H1 (cell line): ENCODE measurements around the gene OSBPL6. TPM values are rescaled to one million over a fixed set of nuclear protein-coding genes. Genes with fewer than 3 reads are reported as not detected.

Source experiments
- CTCF ChIA-PET: fragments of 300-600 bp; sonication (Branson Sonifier 250); formaldehyde crosslinking; loops from one replicate; lab custom pipeline; 2021; ENCODE audit not compliant: partially characterized antibody; lab: Charles Lee
- POLR2A ChIA-PET: fragments of 300-600 bp; sonication (Branson Sonifier 250); formaldehyde crosslinking; loops from one replicate; lab custom pipeline; 2021; ENCODE audit warnings: inconsistent platforms; ENCODE audit not compliant: partially characterized antibody; lab: Charles Lee
- DNase-seq, 2 experiments: peaks; one replicate each; pipeline versions ENCODE4 v3.0.0 to v3.0.0-alpha.2; 2010 to 2022; ENCODE audit warnings: low spot score in 2 of 2, low read depth in 1 of 2, mixed read lengths in 1 of 2
- FAIRE-seq: peaks from 2 replicates; lab custom pipeline; 2011; peaks lifted over from hg19 to GRCh38; lab: Jason Lieb, UNC
- H2AFZ ChIP-seq: 2 replicates; pipeline ENCODE4 v1.8.1; 2012; ENCODE audit warnings: low read length, inconsistent platforms
- H2AK5ac ChIP-seq: 2 replicates; pipeline ENCODE4 v1.6.1; 2013; ENCODE audit warnings: low read depth, low read length
- H2BK120ac ChIP-seq: replicated peaks from 2 replicates; pipeline ENCODE3; 2013; ENCODE audit warnings: low read depth, low read length, inconsistent platforms
- H2BK12ac ChIP-seq: 2 replicates; pipeline ENCODE4 v1.6.1; 2013; ENCODE audit warnings: low read depth, low read length
- H2BK15ac ChIP-seq: 2 replicates; pipeline ENCODE4 v1.6.1; 2013; ENCODE audit warnings: low read length
- H2BK20ac ChIP-seq: 2 replicates; pipeline ENCODE4 v1.6.1; 2013; ENCODE audit warnings: low read length
- H2BK5ac ChIP-seq: 2 replicates; pipeline ENCODE4 v1.6.1; 2013; ENCODE audit warnings: low read depth, low read length
- H3K14ac ChIP-seq: 2 replicates; pipeline ENCODE4 v1.6.1; 2013; ENCODE audit warnings: inconsistent platforms; ENCODE audit not compliant: insufficient read length
- H3K18ac ChIP-seq: 2 replicates; pipeline ENCODE4 v1.6.1; 2013; ENCODE audit warnings: low read length; ENCODE audit errors: extremely low read depth
- H3K23ac ChIP-seq: 2 replicates; pipeline ENCODE4 v1.6.1; 2013; ENCODE audit warnings: inconsistent platforms; ENCODE audit not compliant: insufficient read length
- H3K23me2 ChIP-seq: 2 replicates; pipeline ENCODE4 v1.6.1; 2013; ENCODE audit warnings: low read depth, low read length
- H3K27ac ChIP-seq: 2 replicates; pipeline ENCODE4 v1.6.1; 2011; ENCODE audit warnings: low read depth, low read length, inconsistent platforms
- H3K27me3 ChIP-seq, 4 experiments: replicated peaks in 1 of 4; 1 replicate in 1 of 4; 2 replicates in 3 of 4; pipeline versions ENCODE4 v1.6.1 to v1.8.1; 2011 to 2013; ENCODE audit warnings: low read length in 3 of 4, mild to moderate bottlenecking in 3 of 4, inconsistent platforms in 2 of 4, mixed read lengths in 2 of 4, moderate library complexity in 1 of 4; ENCODE audit not compliant: control insufficient read depth in 3 of 4, insufficient read depth in 3 of 4; ENCODE audit errors: extremely low read depth in 1 of 4
- H3K36me3 ChIP-seq, 4 experiments: 2 replicates each; pipeline versions ENCODE4 v1.6.1 to v1.8.1; 2011 to 2013; ENCODE audit warnings: mild to moderate bottlenecking in 4 of 4, low read length in 3 of 4, moderate library complexity in 2 of 4, control low read depth in 1 of 4, inconsistent platforms in 1 of 4; ENCODE audit not compliant: insufficient read depth in 4 of 4, control insufficient read depth in 2 of 4
- H3K4ac ChIP-seq: replicated peaks from 2 replicates; pipeline ENCODE3; 2013; ENCODE audit warnings: low read length, low read depth, mixed read lengths, inconsistent platforms; ENCODE audit not compliant: insufficient read length
- H3K4me1 ChIP-seq, 4 experiments: replicated peaks in 1 of 4; 1 replicate in 1 of 4; 2 replicates in 3 of 4; pipeline versions ENCODE4 v1.6.1 to v1.8.1; 2011 to 2013; ENCODE audit warnings: low read length in 3 of 4, inconsistent platforms in 2 of 4, mixed read lengths in 1 of 4; ENCODE audit not compliant: insufficient read depth in 4 of 4, control insufficient read depth in 3 of 4
- H3K4me2 ChIP-seq, 2 experiments: 2 replicates each; pipeline versions ENCODE4 v1.6.1 to v1.8.1; 2011 to 2013; ENCODE audit warnings: low read depth in 2 of 2, low read length in 2 of 2, control low read depth in 1 of 2, inconsistent platforms in 1 of 2, mild to moderate bottlenecking in 1 of 2; ENCODE audit not compliant: insufficient read depth in 1 of 2
- H3K4me3 ChIP-seq, 4 experiments: fragments of 200-600, 300-600 bp in 1 of 4; sonication (generic), shearing (Covaris generic), sonication (Bioruptor Twin) in 1 of 4; 2 replicates each; pipeline versions ENCODE4 v1.5.1 to v1.8.1; 2011 to 2016; ENCODE audit warnings: low read length in 4 of 4, low read depth in 3 of 4, control low read depth in 2 of 4, inconsistent platforms in 2 of 4, mild to moderate bottlenecking in 2 of 4, mixed read lengths in 1 of 4, moderate library complexity in 1 of 4; ENCODE audit not compliant: insufficient read depth in 2 of 4; ENCODE audit errors: extremely low read depth in 1 of 4
- H3K56ac ChIP-seq: replicated peaks from 2 replicates; pipeline ENCODE3; 2013; ENCODE audit warnings: low read depth, mild to moderate bottlenecking, mixed read lengths, low read length, inconsistent platforms; ENCODE audit not compliant: insufficient read length
- H3K79me1 ChIP-seq: 2 replicates; pipeline ENCODE4 v1.6.1; 2013; ENCODE audit warnings: low read depth, low read length, control low read depth
- H3K79me2 ChIP-seq, 2 experiments: 2 replicates each; pipeline versions ENCODE4 v1.6.1 to v1.8.1; 2012 to 2013; ENCODE audit warnings: low read length in 2 of 2, mild to moderate bottlenecking in 2 of 2, inconsistent platforms in 1 of 2; ENCODE audit not compliant: insufficient read depth in 2 of 2, control insufficient read depth in 1 of 2
- H3K9ac ChIP-seq, 4 experiments: replicated peaks in 1 of 4; 1 replicate in 1 of 4; 2 replicates in 3 of 4; pipeline versions ENCODE4 v1.6.1 to v1.8.1; 2011 to 2013; ENCODE audit warnings: low read depth in 3 of 4, low read length in 3 of 4, control low read depth in 2 of 4, mild to moderate bottlenecking in 2 of 4, moderate library complexity in 2 of 4, inconsistent platforms in 1 of 4; ENCODE audit errors: extremely low read depth in 1 of 4
- H3K9me3 ChIP-seq, 2 experiments: 2 replicates each; pipeline versions ENCODE4 v1.6.1 to v1.8.1; 2012 to 2013; ENCODE audit warnings: mild to moderate bottlenecking in 2 of 2, moderate library complexity in 2 of 2, control low read depth in 1 of 2, inconsistent platforms in 1 of 2, low read depth in 1 of 2, low read length in 1 of 2, mixed read lengths in 1 of 2; ENCODE audit not compliant: insufficient read depth in 2 of 2
- H4K20me1 ChIP-seq, 2 experiments: replicated peaks in 1 of 2; 2 replicates each; pipeline versions ENCODE3 to v1.8.1; 2011 to 2013; ENCODE audit warnings: inconsistent platforms in 2 of 2, low read length in 2 of 2, mild to moderate bottlenecking in 1 of 2; ENCODE audit not compliant: insufficient read depth in 2 of 2, control insufficient read depth in 1 of 2
- H4K5ac ChIP-seq: 2 replicates; pipeline ENCODE4 v1.6.1; 2013; ENCODE audit warnings: low read length, low read depth, mixed read lengths, inconsistent platforms; ENCODE audit not compliant: insufficient read length
- H4K8ac ChIP-seq: 2 replicates; pipeline ENCODE4 v1.8.0; 2013; ENCODE audit warnings: mild to moderate bottlenecking, moderate library complexity, low read length, inconsistent platforms; ENCODE audit not compliant: insufficient read depth; ENCODE audit errors: extremely low read depth
- H4K91ac ChIP-seq: replicated peaks from 2 replicates; pipeline ENCODE3; 2013; ENCODE audit warnings: low read length, mixed read lengths, inconsistent platforms; ENCODE audit not compliant: insufficient read length
- BACH1 ChIP-seq: IDR thresholded peaks from 2 replicates; pipeline ENCODE4 v1.6.1; 2012; ENCODE audit warnings: low read length, improper control_type of control experiment
- EP300 ChIP-seq, 2 experiments: IDR thresholded peaks; 1 replicate in 1 of 2; 2 replicates in 1 of 2; pipeline ENCODE4 v1.6.1; 2011 to 2012; ENCODE audit warnings: low read depth in 2 of 2, low read length in 2 of 2, mild to moderate bottlenecking in 2 of 2, borderline replicate concordance in 1 of 2, inconsistent platforms in 1 of 2, moderate library complexity in 1 of 2
- KDM4A ChIP-seq: IDR thresholded peaks from one replicate; pipeline ENCODE4 v1.7.1; 2012; ENCODE audit warnings: low read depth, mild to moderate bottlenecking, moderate library complexity, low read length, inconsistent platforms; ENCODE audit not compliant: severe bottlenecking
- MAX ChIP-seq: IDR thresholded peaks from 2 replicates; pipeline ENCODE4 v1.6.1; 2012; ENCODE audit warnings: inconsistent platforms
- RBBP5 ChIP-seq: IDR thresholded peaks from 2 replicates; pipeline ENCODE4 v1.7.1; 2012; ENCODE audit warnings: low read depth, mild to moderate bottlenecking, inconsistent platforms, low read length, moderate library complexity, borderline replicate concordance
- RNF2 ChIP-seq: fragments of 200-900, 300-1000 bp; sonication (generic); IDR thresholded peaks from 2 replicates; pipeline ENCODE4 v1.7.1; 2016; ENCODE audit warnings: borderline replicate concordance, low read depth, mild to moderate bottlenecking, antibody characterized with exemption, low read length; ENCODE audit not compliant: poor library complexity, severe bottlenecking; ENCODE audit errors: missing control alignments
- TEAD4 ChIP-seq: IDR thresholded peaks from 2 replicates; pipeline ENCODE4 v1.6.1; 2012; ENCODE audit warnings: low read depth, low read length, inconsistent platforms, mixed read lengths
- WGBS, 2 experiments: shearing (Covaris generic) in 1 of 2; methylation state at CpG; one replicate each; pipeline versions ENCODE4 v1.1.6 to v1.1.7; 2013 to 2015; ENCODE audit warnings: low lambda C conversion rate in 2 of 2, mixed read lengths in 2 of 2, inconsistent platforms in 1 of 2, low coverage in 1 of 2, missing lambda C conversion rate in 1 of 2; ENCODE audit not compliant: insufficient replicate concordance in 2 of 2, insufficient coverage in 1 of 2, insufficient read length in 1 of 2; ENCODE audit errors: extremely low coverage in 1 of 2, missing lambda C conversion rate in 1 of 2; 5-methylcytosine and 5-hydroxymethylcytosine counted together
- polyA plus RNA-seq, 7 experiments: library from polyadenylated mRNA; depleted of rRNA in 3 of 7; stranded (reverse) in 5 of 7; unstranded in 2 of 7; fragments of >200 nt in 5 of 7; fragments of 200-250 nt in 2 of 7; gene quantifications; 1 replicate in 5 of 7; 2 replicates in 1 of 7; 4 replicates in 1 of 7; pipeline versions ENCODE4 v1.2.1 to v1.2.3, GENCODE V29; 2011 to 2013; ENCODE audit warnings: missing spikeins in 2 of 7, mixed read lengths in 2 of 7
- total RNA-seq: library from RNA; stranded (reverse); fragmentation: NEBNext Ultra II Directional; extraction: Animal tissue kit (Norgen Biotek cat#: 25700); gene quantifications from 2 replicates; pipeline ENCODE4 v1.2.1, GENCODE V29; 2021
- TF ChIP-seq, protein P1 (sequence below): IDR thresholded peaks from 2 replicates; pipeline ENCODE4 v1.6.1; 2011; ENCODE audit warnings: low read depth, mild to moderate bottlenecking, low read length; ENCODE audit not compliant: insufficient read depth

OSBPL6 gene
- total and polyA plus RNA-seq, 2 of the 8 experiments (the other 6 are each of a cell fraction or from before 2014, with no cell fraction given): 1.7 to 5.6 TPM

DNA sequence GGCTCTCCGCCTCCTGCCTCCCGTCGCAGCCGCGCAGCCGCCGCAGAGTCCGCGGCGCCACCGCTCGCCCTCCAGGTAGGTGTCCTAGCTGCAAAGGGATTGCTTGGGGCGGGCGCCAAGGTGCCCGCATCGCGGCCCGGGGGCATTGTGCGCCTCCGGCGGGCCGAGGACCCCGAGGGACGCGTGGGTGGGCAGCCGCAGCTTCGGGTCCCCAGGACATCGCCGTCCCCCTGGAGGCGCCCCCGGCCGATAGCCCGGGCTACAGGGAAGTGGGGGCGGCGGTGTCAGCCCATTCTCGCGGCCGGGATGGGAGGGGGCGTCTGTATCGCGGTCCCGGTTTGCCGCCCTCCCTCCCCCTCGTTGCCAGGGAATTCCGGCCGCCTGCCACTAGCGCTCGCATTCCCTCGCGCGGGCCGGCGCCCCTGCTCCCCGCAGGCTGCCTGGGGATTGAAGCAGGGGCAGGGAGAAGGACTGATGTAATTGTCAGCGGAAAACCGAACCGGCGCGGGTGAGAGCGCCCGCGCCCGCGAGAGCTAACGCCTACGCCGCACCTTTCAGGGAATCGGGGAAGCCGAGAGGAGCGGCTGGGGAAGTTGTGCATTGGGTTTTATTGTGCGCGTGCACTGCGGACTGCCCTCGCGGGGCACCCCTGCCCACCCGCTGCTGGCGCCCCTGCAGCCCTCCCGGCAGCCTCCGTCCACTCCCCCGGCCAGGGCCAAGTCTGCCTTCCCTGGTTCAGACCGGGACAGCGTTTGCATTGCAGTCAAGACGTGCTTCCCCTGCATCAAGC is 483 bp downstream of the OSBPL6 start:
- ChIA-PET POLR2A (interaction anchor here (0.7 to 1.9 kb wide), 9 partner anchors 10 to 256 kb away, joined by 3 to 9 read pairs (median 3); partner anchors contain the start of genes PJVK and PRKRA), CTCF (interaction anchor here (0.8 to 1.7 kb wide), 8 partner anchors 9 to 219 kb away, joined by 3 to 12 read pairs (median 3); no protein-coding TSS in a partner anchor)
- Histone ChIP-seq H2BK12ac (no peak overlapping the region), H3K4me1 (no peaks in the 10 kb centered on the region; a peak in 1 of 7 replicates), H2BK120ac (no peak overlapping the region), H3K4me2 (peak overlapping the region; percentile 86 to 92), H2AK5ac (no peak overlapping the region), H3K27ac (no peak overlapping the region), H3K4me3 (peak overlapping the region; percentile 64 to 92 (median 72)), H3K79me1 (no peaks in the 10 kb centered on the region), H3K4ac (no peak overlapping the region), H3K79me2 (no peaks in the 10 kb centered on the region), H4K8ac (peak overlapping the region; percentile 91; the same call in 1 of the 2 replicates), H3K14ac (no peak overlapping the region), H2BK20ac (no peak overlapping the region), H4K91ac (no peak overlapping the region), H3K9ac (peak overlapping the region in 3 of 4 experiments; percentile 16 to 74 (median 31); a peak in 3 of 7 replicates), H3K18ac (peak overlapping the region; percentile 76; the same call in 1 of the 2 replicates), H3K23me2 (peaks cover 16% of the 10 kb centered on the region; the same call in 1 of the 2 replicates), H2AFZ (peak overlapping the region; percentile 58; the same call in 1 of the 2 replicates), H2BK5ac (peak overlapping the region; percentile 52; the same call in 1 of the 2 replicates), H3K23ac (no peak overlapping the region), H3K36me3 (no peaks in the 10 kb centered on the region), H3K56ac (no peak overlapping the region), H4K5ac (no peak overlapping the region), H4K20me1 (peaks cover 0 to 9% of the 10 kb centered on the region in 2 experiments), H3K9me3 (no peaks in the 10 kb centered on the region), H3K27me3 (peaks cover 9 to 40% (median 31%) of the 10 kb centered on the region in 4 experiments), H2BK15ac (no peak overlapping the region)
- DNase-seq: peak in 1 of 2 experiments; percentile 81
- WGBS, 2 experiments: 1% methylated on average over 50 of the region's 83 CpGs; no CpG with 5 or more reads in 1 of the 2 experiments
- FAIRE-seq: no peak
- 0 out of 2 replicates have a peak, but pooled peaks have one; percentile 17 for TF ChIP-seq BACH1
- TF ChIP-seq MAX: 0 out of 2 replicates have a peak, but pooled peaks have one; percentile 8
- no peak for TF ChIP-seq EP300 (IDR thresholded peaks at IDR 0.05; ENCODE audit: borderline replicate concordance in 1 of 2, low read depth in 2 of 2, low read length in 2 of 2)
- peak; percentile 97 for TF ChIP-seq KDM4A
- TF ChIP-seq RNF2: peak; percentile 32
- TF ChIP-seq TEAD4: peak; percentile 40; the same call in 1 of the 2 replicates
- TF ChIP-seq, protein P1, sequence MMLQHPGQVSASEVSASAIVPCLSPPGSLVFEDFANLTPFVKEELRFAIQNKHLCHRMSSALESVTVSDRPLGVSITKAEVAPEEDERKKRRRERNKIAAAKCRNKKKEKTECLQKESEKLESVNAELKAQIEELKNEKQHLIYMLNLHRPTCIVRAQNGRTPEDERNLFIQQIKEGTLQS: no peak
- TF ChIP-seq RBBP5: peak; percentile 68; the same call in 1 of the 2 replicates
